CD4-positive, alpha-beta memory T cell (primary cell): ENCODE results near the gene KCNJ8. TPM values are rescaled to one million over a fixed set of nuclear protein-coding genes. Genes with fewer than 3 reads are reported as not detected.
"Not testable (repeated sequence)": the region's sequence is repeated elsewhere in the genome, so short reads cannot be mapped to it uniquely, and the experiment has no call there.

Experiments
- CTCF ChIA-PET: fragments of 350-600 bp; sonication (Branson Sonifier 250); formaldehyde crosslinking; loops from one replicate; lab custom pipeline; 2021; ENCODE audit warnings: inconsistent platforms; ENCODE audit not compliant: partially characterized antibody; lab: Charles Lee
- POLR2A ChIA-PET: fragments of 350-600 bp; sonication (Branson Sonifier 250); formaldehyde crosslinking; loops from one replicate; lab custom pipeline; 2021; ENCODE audit not compliant: partially characterized antibody; lab: Charles Lee
- DNase-seq, 5 donors: peaks; one replicate each; pipeline versions ENCODE4 v3.0.0 to v3.0.0-alpha.2; 2020 to 2022; ENCODE audit warnings: mixed read lengths in 1 of 5
- H3K27ac ChIP-seq: one replicate; pipeline ENCODE4 v1.7.0; 2013; ENCODE audit warnings: low read depth, low read length
- H3K27me3 ChIP-seq: 2 replicates; pipeline ENCODE4 v1.7.0; 2013; ENCODE audit warnings: mild to moderate bottlenecking, low read length, moderate library complexity; ENCODE audit not compliant: insufficient read depth
- H3K36me3 ChIP-seq: 2 replicates; pipeline ENCODE4 v1.7.0; 2013; ENCODE audit warnings: mild to moderate bottlenecking, low read length, moderate library complexity; ENCODE audit not compliant: insufficient read depth
- H3K4me1 ChIP-seq: 2 replicates; pipeline ENCODE4 v1.7.0; 2013; ENCODE audit warnings: mild to moderate bottlenecking, low read length, moderate library complexity; ENCODE audit not compliant: insufficient read depth
- H3K4me3 ChIP-seq, 2 donors: one replicate each; pipeline ENCODE4 v1.7.0; 2013; ENCODE audit warnings: low read length in 2 of 2, mild to moderate bottlenecking in 1 of 2
- H3K9me3 ChIP-seq, 2 donors: one replicate each; pipeline ENCODE4 v1.7.0; 2013; ENCODE audit warnings: low read length in 2 of 2, control low read depth in 1 of 2; ENCODE audit not compliant: control insufficient read depth in 1 of 2
- H3K27ac Mint-ChIP-seq, 7 donors: one replicate each; pipeline ENCODE4 v1.8.0; 2020 to 2021; ENCODE audit warnings: mixed read lengths in 7 of 7, mild to moderate bottlenecking in 6 of 7, inconsistent platforms in 3 of 7, moderate library complexity in 3 of 7
- H3K27me3 Mint-ChIP-seq, 2 donors: one replicate each; pipeline ENCODE4 v1.8.0; 2020 to 2021; ENCODE audit warnings: mixed read lengths in 2 of 2
- H3K36me3 Mint-ChIP-seq, 2 donors: one replicate each; pipeline ENCODE4 v1.8.0; 2020 to 2021; ENCODE audit warnings: mixed read lengths in 2 of 2, inconsistent platforms in 1 of 2, mild to moderate bottlenecking in 1 of 2
- H3K4me1 Mint-ChIP-seq, 4 donors: one replicate each; pipeline ENCODE4 v1.8.0; 2020 to 2021; ENCODE audit warnings: mixed read lengths in 4 of 4, mild to moderate bottlenecking in 1 of 4
- H3K4me3 Mint-ChIP-seq, 8 donors: one replicate each; pipeline ENCODE4 v1.8.0; 2020 to 2021; ENCODE audit warnings: mixed read lengths in 8 of 8, mild to moderate bottlenecking in 7 of 8, moderate library complexity in 6 of 8, inconsistent platforms in 3 of 8
- H3K9me3 Mint-ChIP-seq, 8 donors: one replicate each; pipeline ENCODE4 v1.8.0; 2020 to 2021; ENCODE audit warnings: mixed read lengths in 8 of 8, mild to moderate bottlenecking in 5 of 8, inconsistent platforms in 3 of 8, moderate library complexity in 1 of 8
- intact Hi-C: fragments of 100-400 bp; cut with micrococcal nuclease; formaldehyde crosslinking; loops from one replicate; pipeline ENCODE4 v1.15.1; 2023
- polyA plus RNA-seq, 2 donors: library from polyadenylated mRNA; unstranded; fragments of 300-500 nt; fragmentation: Illumina TruSeq; gene quantifications; one replicate each; pipeline ENCODE4 v1.2.3, GENCODE V29; 2021
- total RNA-seq, 2 experiments: library from RNA; stranded (reverse); gene quantifications; one replicate each; pipeline ENCODE4 v1.2.3, GENCODE V29; 2021

KCNJ8 gene
- total and polyA plus RNA-seq, 4 experiments from 2014 or later = 0.25 TPM; not detected in 3

GRCh38 chr12:21800011-21800410, 25.5 kb upstream of the KCNJ8 start:
- no peaks in the 10 kb centered on the region for H3K9me3 Mint-ChIP-seq
- intact Hi-C loops = no loop called here

GRCh38 chr12:21797539-21797938, 23.0 kb upstream of the KCNJ8 start:
- Mint-ChIP-seq H3K4me3 (no peak overlapping the region), H3K27me3 (peaks cover 6 to 16% of the 10 kb centered on the region in 2 donors), H3K4me1 (no peaks in the 10 kb centered on the region), H3K9me3 (peaks cover 0 to 10% (median 0%) of the 10 kb centered on the region in 8 donors), H3K36me3 (no peaks in the 10 kb centered on the region), H3K27ac (no peak overlapping the region)
- CTCF ChIA-PET = no interaction called here
- Histone ChIP-seq H3K27me3 (no peaks in the 10 kb centered on the region), H3K4me1 (no peaks in the 10 kb centered on the region), H3K9me3 (no peaks in the 10 kb centered on the region), H3K4me3 (no peak overlapping the region), H3K36me3 (no peaks in the 10 kb centered on the region), H3K27ac (no peak overlapping the region)
- intact Hi-C loops = no loop called here
- POLR2A ChIA-PET = no interaction called here
- no peak for DNase-seq

More at GRCh38 chr12:21800011-21800410, 25.5 kb upstream of the KCNJ8 start:
- H3K4me1 Mint-ChIP-seq = peaks cover 0 to 1% (median 0%) of the 10 kb centered on the region in 4 donors
- no peak for DNase-seq
- Histone ChIP-seq H3K9me3 (no peaks in the 10 kb centered on the region), H3K4me1 (no peaks in the 10 kb centered on the region), H3K4me3 (no peak overlapping the region), H3K27ac (no peak overlapping the region), H3K27me3 (no peaks in the 10 kb centered on the region), H3K36me3 (no peaks in the 10 kb centered on the region)
- ChIA-PET CTCF (no interaction called here), POLR2A (no interaction called here)
- H3K27ac Mint-ChIP-seq = no peak overlapping the region
- H3K27me3 Mint-ChIP-seq = peaks cover 0 to 3% of the 10 kb centered on the region in 2 donors
- no peaks in the 10 kb centered on the region for H3K36me3 Mint-ChIP-seq
- no peak overlapping the region for H3K4me3 Mint-ChIP-seq

- DNase-seq = no peak
- ChIA-PET CTCF (no interaction called here), POLR2A (no interaction called here)
- H3K9me3 Mint-ChIP-seq = peaks cover 0 to 11% (median 1%) of the 10 kb centered on the region in 8 donors
- Histone ChIP-seq H3K36me3 (no peaks in the 10 kb centered on the region), H3K9me3 (no peaks in the 10 kb centered on the region), H3K27ac (no peak overlapping the region), H3K4me3 (no peak overlapping the region), H3K4me1 (no peaks in the 10 kb centered on the region), H3K27me3 (no peaks in the 10 kb centered on the region)
- H3K4me3 Mint-ChIP-seq = no peak overlapping the region
- intact Hi-C loops = no loop called here
- no peak overlapping the region for H3K27ac Mint-ChIP-seq
- H3K27me3 Mint-ChIP-seq = peaks cover 7 to 20% of the 10 kb centered on the region in 2 donors
- no peaks in the 10 kb centered on the region for H3K4me1 Mint-ChIP-seq
- H3K36me3 Mint-ChIP-seq = no peaks in the 10 kb centered on the region
Measured at GRCh38 chr12:21795648-21796328, 21.3 kb upstream of the KCNJ8 start.

- H3K9me3 ChIP-seq, H3K4me1 Mint-ChIP-seq, DNase-seq, H3K36me3 ChIP-seq, H3K36me3 Mint-ChIP-seq, H3K27me3 ChIP-seq, H3K27ac Mint-ChIP-seq, intact Hi-C loops, H3K27ac ChIP-seq, H3K4me3 ChIP-seq, H3K4me1 ChIP-seq, H3K4me3 Mint-ChIP-seq: not testable (repeated sequence)
- CTCF ChIA-PET = interaction anchor here (1.4 kb wide), 1 partner anchor 97 kb away, joined by 3 read pairs; no protein-coding TSS in a partner anchor
- peaks cover 0 to 11% (median 3%) of the 10 kb centered on the region in 8 donors for H3K9me3 Mint-ChIP-seq
- H3K27me3 Mint-ChIP-seq = peaks cover 7 to 22% of the 10 kb centered on the region in 2 donors
- POLR2A ChIA-PET = interaction anchor here (0.6 kb wide), 1 partner anchor 9 kb away, joined by 3 read pairs; no protein-coding TSS in a partner anchor
Measured at GRCh38 chr12:21794807-21795595, 20.5 kb upstream of the KCNJ8 start.

GRCh38 chr12:21789687-21790086, 15.2 kb upstream of the KCNJ8 start:
- H3K4me3 Mint-ChIP-seq, H3K4me1 Mint-ChIP-seq, H3K27ac ChIP-seq, intact Hi-C loops, POLR2A ChIA-PET, H3K27ac Mint-ChIP-seq, H3K36me3 Mint-ChIP-seq, H3K27me3 ChIP-seq, CTCF ChIA-PET, H3K36me3 ChIP-seq, H3K9me3 ChIP-seq, H3K4me3 ChIP-seq, DNase-seq, H3K4me1 ChIP-seq: not testable (repeated sequence)
- Mint-ChIP-seq H3K9me3 (peaks cover 0 to 11% (median 5%) of the 10 kb centered on the region in 8 donors), H3K27me3 (peaks cover 10 to 19% of the 10 kb centered on the region in 2 donors)

GRCh38 chr12:21788089-21788983, 13.8 kb upstream of the KCNJ8 start:
- H3K36me3 ChIP-seq = no peaks in the 10 kb centered on the region
- Mint-ChIP-seq H3K4me1 (no peaks in the 10 kb centered on the region), H3K36me3 (no peaks in the 10 kb centered on the region), H3K27ac (no peak overlapping the region), H3K4me3 (no peak overlapping the region), H3K9me3 (peaks cover 2 to 7% (median 4%) of the 10 kb centered on the region in 8 donors), H3K27me3 (peaks cover 4 to 13% of the 10 kb centered on the region in 2 donors)
- no peak for DNase-seq
- H3K9me3 ChIP-seq = no peaks in the 10 kb centered on the region
- H3K27me3 ChIP-seq = no peaks in the 10 kb centered on the region
- H3K4me1 ChIP-seq = no peaks in the 10 kb centered on the region
- intact Hi-C loops = no loop called here
- CTCF ChIA-PET = no interaction called here
- H3K4me3 ChIP-seq = no peak overlapping the region
- no peak overlapping the region for H3K27ac ChIP-seq
- POLR2A ChIA-PET = no interaction called here
